H9 (cell line): ENCODE measurements around the gene PBOV1. TPM values are rescaled to one million over a fixed set of nuclear protein-coding genes. Genes with fewer than 3 reads are reported as not detected.

ENCODE experiments used
- DNase-seq: peaks from one replicate; pipeline ENCODE4 v3.0.0-alpha.2; 2017
- H2AFZ ChIP-seq: one replicate; pipeline ENCODE4 v1.6.1; 2013; ENCODE audit warnings: mild to moderate bottlenecking, low read length, control low read depth, moderate library complexity
- H2AK5ac ChIP-seq: 2 replicates; pipeline ENCODE4 v1.6.1; 2013; ENCODE audit warnings: low read length, control low read depth, mixed read lengths; ENCODE audit not compliant: insufficient read length
- H2BK120ac ChIP-seq: one replicate; pipeline ENCODE4 v1.6.1; 2013; ENCODE audit warnings: low read depth, mild to moderate bottlenecking, low read length, control low read depth, inconsistent platforms; ENCODE audit not compliant: poor library complexity, severe bottlenecking
- H2BK12ac ChIP-seq: 2 replicates; pipeline ENCODE4 v1.6.1; 2013; ENCODE audit warnings: low read length, control low read depth, mixed read lengths, low read depth; ENCODE audit not compliant: insufficient read length
- H2BK15ac ChIP-seq: 2 replicates; pipeline ENCODE4 v1.6.1; 2013; ENCODE audit warnings: low read depth, low read length, control low read depth
- H2BK20ac ChIP-seq: one replicate; pipeline ENCODE4 v1.6.1; 2013; ENCODE audit warnings: low read depth, mild to moderate bottlenecking, low read length, control low read depth, inconsistent platforms; ENCODE audit not compliant: poor library complexity, severe bottlenecking
- H2BK5ac ChIP-seq: 2 replicates; pipeline ENCODE4 v1.6.1; 2013; ENCODE audit warnings: low read length, control low read depth, mixed read lengths; ENCODE audit not compliant: insufficient read length
- H3K14ac ChIP-seq: 2 replicates; pipeline ENCODE4 v1.6.1; 2013; ENCODE audit warnings: low read length, control low read depth; ENCODE audit not compliant: insufficient read depth
- H3K18ac ChIP-seq: 2 replicates; pipeline ENCODE4 v1.6.1; 2013; ENCODE audit warnings: low read depth, mild to moderate bottlenecking, mixed read lengths, low read length, control low read depth; ENCODE audit not compliant: insufficient read length
- H3K23ac ChIP-seq: 2 replicates; pipeline ENCODE4 v1.6.1; 2013; ENCODE audit warnings: low read length, control low read depth, mixed read lengths, low read depth; ENCODE audit not compliant: insufficient read length
- H3K23me2 ChIP-seq: 2 replicates; pipeline ENCODE4 v1.6.1; 2013; ENCODE audit warnings: low read depth, mild to moderate bottlenecking, mixed read lengths, low read length, control low read depth; ENCODE audit not compliant: insufficient read length, poor library complexity, severe bottlenecking
- H3K27ac ChIP-seq: 2 replicates; pipeline ENCODE4 v1.5.1; 2013; ENCODE audit warnings: low read length, control low read depth, mixed read lengths, low read depth; ENCODE audit not compliant: insufficient read length
- H3K27me3 ChIP-seq: 2 replicates; pipeline ENCODE4 v1.6.1; 2013; ENCODE audit warnings: low read length, control low read depth, inconsistent platforms; ENCODE audit not compliant: insufficient read depth
- H3K4ac ChIP-seq: 2 replicates; pipeline ENCODE4 v1.6.1; 2013; ENCODE audit warnings: low read depth, mild to moderate bottlenecking, control low read depth, inconsistent platforms, low read length, moderate library complexity
- H3K4me1 ChIP-seq: 2 replicates; pipeline ENCODE4 v1.6.1; 2013; ENCODE audit warnings: low read length, control low read depth, inconsistent platforms; ENCODE audit not compliant: insufficient read depth
- H3K4me2 ChIP-seq: 2 replicates; pipeline ENCODE4 v1.6.1; 2013; ENCODE audit warnings: low read length, control low read depth, mixed read lengths; ENCODE audit not compliant: insufficient read length, insufficient read depth
- H3K56ac ChIP-seq: 2 replicates; pipeline ENCODE4 v1.6.1; 2013; ENCODE audit warnings: low read depth, mild to moderate bottlenecking, mixed read lengths, low read length, control low read depth; ENCODE audit not compliant: insufficient read length
- H3K79me1 ChIP-seq: 2 replicates; pipeline ENCODE4 v1.6.1; 2013; ENCODE audit warnings: low read depth, mild to moderate bottlenecking, moderate library complexity, low read length, control low read depth, inconsistent platforms; ENCODE audit not compliant: insufficient read depth, poor library complexity, severe bottlenecking
- H3K79me2 ChIP-seq: 2 replicates; pipeline ENCODE4 v1.6.1; 2013; ENCODE audit warnings: low read length, control low read depth, inconsistent platforms; ENCODE audit not compliant: insufficient read depth
- H3K9ac ChIP-seq: 2 replicates; pipeline ENCODE4 v1.6.1; 2013; ENCODE audit warnings: low read length, control low read depth, mixed read lengths; ENCODE audit not compliant: insufficient read length; ENCODE audit errors: extremely low read depth
- H3K9me3 ChIP-seq: one replicate; pipeline ENCODE4 v1.6.1; 2013; ENCODE audit warnings: low read depth, low read length, inconsistent platforms; ENCODE audit not compliant: control insufficient read depth
- H3T11ph ChIP-seq: one replicate; pipeline ENCODE4 v1.6.1; 2013; ENCODE audit warnings: mild to moderate bottlenecking, low read length, control low read depth, inconsistent platforms
- H4K20me1 ChIP-seq: one replicate; pipeline ENCODE4 v1.6.1; 2013; ENCODE audit not compliant: control insufficient read depth, insufficient read length, insufficient read depth
- H4K5ac ChIP-seq: 2 replicates; pipeline ENCODE4 v1.6.1; 2013; ENCODE audit warnings: low read depth, mild to moderate bottlenecking, mixed read lengths, low read length, control low read depth; ENCODE audit not compliant: insufficient read length
- H4K8ac ChIP-seq: replicated peaks from 2 replicates; pipeline ENCODE4 v1.6.1; 2013; ENCODE audit warnings: low read length, control low read depth, mixed read lengths, low read depth; ENCODE audit not compliant: insufficient read length
- H4K91ac ChIP-seq: 2 replicates; pipeline ENCODE4 v1.6.1; 2013; ENCODE audit warnings: low read depth, mild to moderate bottlenecking, moderate library complexity, mixed read lengths, low read length, control low read depth; ENCODE audit not compliant: insufficient read length
- H3K27ac Mint-ChIP-seq, 3 experiments: 2 replicates in 2 of 3; 3 replicates in 1 of 3; pipeline ENCODE4 v1.8.0; 2020 to 2021; ENCODE audit warnings: mixed read lengths in 3 of 3, mild to moderate bottlenecking in 1 of 3, moderate library complexity in 1 of 3
- H3K27me3 Mint-ChIP-seq: 2 replicates; pipeline ENCODE4 v1.8.0; 2021; ENCODE audit warnings: low read depth, mild to moderate bottlenecking, moderate library complexity, mixed read lengths
- H3K36me3 Mint-ChIP-seq, 3 experiments: 2 replicates in 2 of 3; 3 replicates in 1 of 3; pipeline ENCODE4 v1.8.0; 2020 to 2021; ENCODE audit warnings: low read depth in 3 of 3, mixed read lengths in 3 of 3; ENCODE audit not compliant: insufficient read depth in 1 of 3
- H3K4me1 Mint-ChIP-seq, 2 experiments: 2 replicates each; pipeline ENCODE4 v1.8.0; 2020; ENCODE audit warnings: mixed read lengths in 2 of 2
- H3K4me3 Mint-ChIP-seq, 2 experiments: 2 replicates in 1 of 2; 3 replicates in 1 of 2; pipeline ENCODE4 v1.8.0; 2020 to 2021; ENCODE audit warnings: mild to moderate bottlenecking in 2 of 2, mixed read lengths in 2 of 2, moderate library complexity in 1 of 2
- H3K9me3 Mint-ChIP-seq, 2 experiments: 2 replicates in 1 of 2; 3 replicates in 1 of 2; pipeline ENCODE4 v1.8.0; 2020; ENCODE audit warnings: mild to moderate bottlenecking in 2 of 2, mixed read lengths in 2 of 2, moderate library complexity in 1 of 2
- CTCF ChIP-seq: fragments of 200-600 bp; sonication (generic); conservative IDR thresholded peaks from 3 replicates; pipeline ENCODE4 v1.8.0; 2021; ENCODE audit warnings: antibody characterized with exemption, mild to moderate bottlenecking
- WGBS: extraction: QIAGEN DNeasy Blood & Tissue Kit; methylation state at CpG from one replicate; pipeline ENCODE4 v1.1.7; 2013; ENCODE audit warnings: missing lambda C conversion rate, low lambda C conversion rate, mixed read lengths; ENCODE audit not compliant: insufficient read length; ENCODE audit errors: extremely low coverage; 5-methylcytosine and 5-hydroxymethylcytosine counted together
- total RNA-seq: library from RNA; stranded (reverse); gene quantifications from 2 replicates; pipeline ENCODE4 v1.2.1, GENCODE V29; 2021

The PBOV1 gene
- total RNA-seq, 1 experiment from 2014 or later: not detected

DNA sequence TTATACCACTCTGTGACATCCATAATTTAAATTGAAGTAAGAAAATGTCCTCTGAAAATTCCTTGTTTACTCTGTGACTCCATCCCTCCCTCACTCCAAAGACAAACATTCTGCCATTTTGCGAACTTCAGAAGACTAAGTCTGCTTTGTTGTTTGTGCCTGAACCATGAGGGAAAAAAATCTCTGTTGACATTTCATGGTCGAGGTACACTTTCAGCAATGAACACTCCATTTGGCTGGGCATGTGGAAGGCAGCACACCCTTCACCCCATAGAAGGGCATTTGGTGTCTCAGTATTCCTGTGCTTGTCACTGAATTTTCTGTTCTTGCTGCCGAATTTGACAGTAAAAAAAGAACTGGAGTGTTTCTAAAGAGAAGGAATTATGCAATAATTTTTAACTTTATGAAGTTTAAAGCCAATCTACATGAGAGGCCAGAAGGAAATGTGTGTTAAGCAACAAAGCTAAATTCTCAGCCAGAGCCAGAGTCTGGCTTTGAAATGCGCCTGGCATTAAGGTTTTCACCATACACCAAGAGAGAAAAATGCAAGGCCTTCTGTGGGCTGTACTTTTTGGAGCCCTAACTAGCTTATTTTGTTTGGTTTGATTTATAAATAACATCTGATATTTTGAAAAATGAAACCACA, 4.7 kb upstream of the PBOV1 start:
- H2AFZ ChIP-seq: no peak overlapping the region
- no peak for TF ChIP-seq CTCF
- H3K56ac ChIP-seq: no peak overlapping the region
- Mint-ChIP-seq H3K27ac (no peak overlapping the region), H3K4me3 (no peak overlapping the region), H3K4me1 (peaks cover 15 to 16% of the 10 kb centered on the region in 2 experiments), H3K36me3 (no peaks in the 10 kb centered on the region), H3K27me3 (no peaks in the 10 kb centered on the region), H3K9me3 (no peaks in the 10 kb centered on the region)
- H3K79me2 ChIP-seq: no peaks in the 10 kb centered on the region
- H4K20me1 ChIP-seq: no peaks in the 10 kb centered on the region
- DNase-seq: no peak
- H2BK20ac ChIP-seq: no peak overlapping the region
- no peaks in the 10 kb centered on the region for H3K23me2 ChIP-seq
- H2AK5ac ChIP-seq: no peak overlapping the region
- H3K4me2 ChIP-seq: no peak overlapping the region
- no peak overlapping the region for H3K27ac ChIP-seq
- no peak overlapping the region for H4K5ac ChIP-seq
- H2BK12ac ChIP-seq: no peak overlapping the region
- H3K27me3 ChIP-seq: no peaks in the 10 kb centered on the region
- H2BK120ac ChIP-seq: no peak overlapping the region
- H2BK15ac ChIP-seq: no peak overlapping the region
- H3K4ac ChIP-seq: no peak overlapping the region
- H3K14ac ChIP-seq: no peak overlapping the region
- no peak overlapping the region for H3K9ac ChIP-seq
- H4K8ac ChIP-seq: no peak overlapping the region
- no peak overlapping the region for H3K18ac ChIP-seq
- H2BK5ac ChIP-seq: no peak overlapping the region
- no peak overlapping the region for H4K91ac ChIP-seq
- H3K9me3 ChIP-seq: no peaks in the 10 kb centered on the region
- H3K23ac ChIP-seq: no peak overlapping the region
- H3K79me1 ChIP-seq: no peaks in the 10 kb centered on the region
- no CpG with 5 or more reads among the region's 4 CpGs for WGBS
- H3K4me1 ChIP-seq: no peaks in the 10 kb centered on the region
- no peak overlapping the region for H3T11ph ChIP-seq
